Midbrain (tissue), 1 donor: ENCODE measurements around the gene STAC.

Source experiments
- DNase-seq: peaks from one replicate; lab custom pipeline; 2025; lab: John Stamatoyannopoulos, UW

Gene STAC

DNA sequence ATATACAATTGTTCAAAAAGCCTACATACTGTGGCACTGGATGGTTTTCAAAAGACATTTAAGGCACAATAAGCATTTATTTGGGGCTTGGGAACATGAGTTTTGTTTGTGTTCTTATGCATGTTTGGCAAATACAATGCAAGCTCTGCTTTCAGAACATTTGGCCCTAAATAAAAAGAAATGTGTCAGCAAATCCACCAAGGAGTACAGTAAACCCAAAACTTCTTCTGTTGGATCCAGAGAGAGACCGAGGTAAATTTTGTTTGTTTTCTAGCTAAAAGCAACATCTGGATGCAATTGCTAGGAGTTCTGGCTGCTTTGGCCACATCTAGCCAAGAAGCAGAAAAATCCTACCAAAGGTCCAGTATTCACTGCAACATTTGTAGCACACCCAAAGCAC lies 215.2 kb downstream of the STAC start:
- no peak for DNase-seq

DNA sequence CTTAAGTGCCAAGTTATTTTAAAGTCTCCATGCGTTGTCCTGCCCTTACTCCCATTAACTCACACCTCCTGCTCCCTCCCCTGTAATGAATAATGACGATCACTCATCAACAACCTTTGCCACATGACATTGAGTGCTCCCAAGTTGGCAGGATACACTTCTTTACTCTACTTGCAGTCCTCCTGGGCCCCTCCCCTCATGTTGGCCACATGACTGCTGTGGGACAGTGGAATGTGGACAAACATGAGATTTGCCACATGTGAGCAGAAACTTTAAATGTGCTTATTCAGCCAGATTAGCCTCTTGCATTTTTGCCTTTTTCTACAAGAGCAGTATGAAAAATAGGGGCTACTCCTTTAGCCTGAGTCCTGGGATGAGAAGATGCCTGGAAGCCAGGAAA lies 216.1 kb downstream of the STAC start:
- DNase-seq: no peak

DNA sequence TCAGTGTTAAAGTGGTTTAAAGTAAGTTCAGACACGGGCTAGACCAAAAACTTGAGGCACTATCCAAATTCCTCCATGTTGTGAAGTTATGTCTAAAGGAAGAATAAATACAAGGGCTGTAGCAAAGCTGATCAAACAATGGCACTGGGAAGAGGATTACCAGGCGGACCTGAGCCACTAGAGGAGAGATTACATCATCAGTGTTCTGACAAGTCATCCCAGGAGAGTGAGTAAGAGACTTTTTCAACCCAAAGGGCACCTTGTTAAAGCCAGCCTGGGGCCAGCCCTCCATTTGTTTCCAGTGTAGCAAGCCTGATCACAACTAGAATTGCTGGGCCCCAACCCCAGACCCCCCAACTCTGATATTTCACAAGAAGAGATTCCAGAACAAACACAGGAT lies 217.1 kb downstream of the STAC start:
- no peak for DNase-seq
